Measurements from ENCODE around the gene KCNMB3.
"Not testable (repeated sequence)": the region's sequence is repeated elsewhere in the genome, so short reads cannot be mapped to it uniquely, and the experiment has no call there.

Gene KCNMB3

DNA sequence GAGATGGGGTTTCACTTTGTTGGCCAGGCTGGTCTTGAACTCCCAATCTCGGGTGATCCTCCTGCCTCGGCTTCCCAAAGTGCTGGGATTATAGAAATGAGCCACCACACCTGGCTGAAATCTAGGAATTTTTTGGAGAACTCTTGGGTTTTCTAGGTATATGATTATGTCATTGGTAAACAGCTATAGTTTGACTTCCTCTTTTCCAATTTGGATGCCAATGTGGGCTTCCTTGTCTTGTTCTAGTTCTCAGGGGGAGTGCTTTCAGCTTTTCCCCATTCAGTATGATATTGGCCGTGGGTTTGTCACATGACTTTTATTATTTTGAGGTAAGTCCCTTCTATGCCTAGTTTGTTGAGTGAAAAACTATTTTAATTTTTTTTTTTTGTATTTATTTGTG is 17.9 kb downstream of the KCNMB3 start:
- Histone ChIP-seq H3K9me3 (ENCODE audit: low read depth, low read length) (no peaks in the 10 kb centered on the region), H3K4me3 (no peak overlapping the region), H3K9ac (ENCODE audit: insufficient read length) (no peak overlapping the region), H3K27ac (no peak overlapping the region), H3K36me3 (ENCODE audit: insufficient read depth, low read length) (peaks cover 41% of the 10 kb centered on the region)
- DNase-seq (ENCODE audit: low read depth, low spot score), result no peak
- TF ChIP-seq FOXP2 (optimal IDR thresholded peaks at IDR 0.05; ENCODE audit: control extremely low read depth, extremely low read length, insufficient read depth) (no peak), EZH2 (IDR thresholded peaks at IDR 0.05) (no peak), POLR2AphosphoS5 (IDR thresholded peaks at IDR 0.05; ENCODE audit: borderline replicate concordance, low read depth, low read length) (no peak)

- Histone ChIP-seq H3K4me3 (no peak overlapping the region), H3K9me3 (ENCODE audit: low read depth, low read length) (no peaks in the 10 kb centered on the region), H3K36me3 (ENCODE audit: insufficient read depth, low read length) (peaks cover 54% of the 10 kb centered on the region), H3K27ac (0 out of 2 replicates have a peak overlapping the region, but pooled peaks have one; percentile 15), H3K9ac (ENCODE audit: insufficient read length) (no peak overlapping the region)
- no peak for DNase-seq (ENCODE audit: low read depth, low spot score)
- no peak for TF ChIP-seq POLR2AphosphoS5 (IDR thresholded peaks at IDR 0.05; ENCODE audit: borderline replicate concordance, low read depth, low read length)
- TF ChIP-seq FOXP2 (optimal IDR thresholded peaks at IDR 0.05; ENCODE audit: control extremely low read depth, extremely low read length, insufficient read depth), result no peak
- no peak for TF ChIP-seq EZH2 (IDR thresholded peaks at IDR 0.05)
Measured at GRCh38 chr3:179229177-179229576, 21.7 kb downstream of the KCNMB3 start.

DNA sequence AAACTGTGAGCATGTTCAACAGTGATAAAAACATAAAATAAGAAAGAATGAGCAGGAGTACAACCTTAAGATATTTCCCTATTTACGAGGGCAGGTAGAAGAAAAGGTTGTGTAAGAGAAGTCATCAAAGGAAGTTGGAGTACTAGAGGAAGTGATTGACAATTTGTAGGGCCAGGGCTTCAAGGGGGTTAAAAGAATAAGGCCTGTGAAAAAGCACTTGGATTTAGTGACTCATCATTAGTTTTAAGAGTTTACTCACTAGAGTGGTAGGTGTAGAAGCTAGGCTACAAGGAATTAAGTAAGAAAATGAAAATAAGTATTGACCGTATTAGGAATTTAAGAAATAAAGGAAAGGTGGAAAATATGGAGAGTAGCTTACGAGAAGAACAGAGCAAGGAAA is 23.6 kb downstream of the KCNMB3 start:
- DNase-seq (ENCODE audit: low read depth, low spot score), result no peak
- H3K9ac ChIP-seq (ENCODE audit: insufficient read length), result no peak overlapping the region
- 0 out of 2 replicates have a peak overlapping the region, but pooled peaks have one; percentile 3 for H3K27ac ChIP-seq
- no peak overlapping the region for H3K4me3 ChIP-seq
- H3K9me3 ChIP-seq (ENCODE audit: low read depth, low read length), result no peaks in the 10 kb centered on the region
- TF ChIP-seq EZH2 (IDR thresholded peaks at IDR 0.05) (no peak), FOXP2 (optimal IDR thresholded peaks at IDR 0.05; ENCODE audit: control extremely low read depth, extremely low read length, insufficient read depth) (no peak), POLR2AphosphoS5 (IDR thresholded peaks at IDR 0.05; ENCODE audit: borderline replicate concordance, low read depth, low read length) (no peak)
- H3K36me3 ChIP-seq (ENCODE audit: insufficient read depth, low read length), result peaks cover 58% of the 10 kb centered on the region

DNA sequence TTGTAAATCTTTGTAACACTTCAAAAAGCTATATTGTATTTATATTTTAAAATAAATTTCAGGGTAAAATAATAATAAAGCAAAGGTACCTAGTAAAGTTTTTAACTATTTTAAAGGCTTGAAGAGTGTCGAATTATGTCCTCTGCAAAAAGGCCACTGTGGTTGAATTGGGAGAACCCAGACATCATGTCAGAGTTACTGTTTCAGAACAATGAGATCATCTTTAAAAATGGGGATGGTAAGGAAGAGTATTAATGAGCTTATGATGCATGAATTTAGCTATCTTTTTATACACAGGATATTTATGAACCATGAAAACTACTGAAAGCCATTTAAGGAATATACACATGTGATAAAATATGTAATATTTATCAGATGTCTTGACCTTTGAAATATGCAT is 26.3 kb downstream of the KCNMB3 start:
- no peak overlapping the region for H3K9ac ChIP-seq (ENCODE audit: insufficient read length)
- no peak overlapping the region for H3K4me3 ChIP-seq
- H3K36me3 ChIP-seq (ENCODE audit: insufficient read depth, low read length), result peaks cover 43% of the 10 kb centered on the region
- no peaks in the 10 kb centered on the region for H3K9me3 ChIP-seq (ENCODE audit: low read depth, low read length)
- TF ChIP-seq EZH2 (IDR thresholded peaks at IDR 0.05), result no peak
- no peak for TF ChIP-seq FOXP2 (optimal IDR thresholded peaks at IDR 0.05; ENCODE audit: control extremely low read depth, extremely low read length, insufficient read depth)
- TF ChIP-seq POLR2AphosphoS5 (IDR thresholded peaks at IDR 0.05; ENCODE audit: borderline replicate concordance, low read depth, low read length), result no peak
- no peak for DNase-seq (ENCODE audit: low read depth, low spot score)
- no peak overlapping the region for H3K27ac ChIP-seq

- 0 out of 2 replicates have a peak overlapping the region, but pooled peaks have one; percentile 3 for H3K4me3 ChIP-seq
- H3K9ac ChIP-seq (ENCODE audit: insufficient read length), result peak overlapping the region; percentile 37
- peaks cover 38% of the 10 kb centered on the region for H3K36me3 ChIP-seq (ENCODE audit: insufficient read depth, low read length)
- no peaks in the 10 kb centered on the region for H3K9me3 ChIP-seq (ENCODE audit: low read depth, low read length)
- no peak for TF ChIP-seq FOXP2 (optimal IDR thresholded peaks at IDR 0.05; ENCODE audit: control extremely low read depth, extremely low read length, insufficient read depth)
- DNase-seq (ENCODE audit: low read depth, low spot score), result no peak
- H3K27ac ChIP-seq, result peak overlapping the region; percentile 77
Measured at GRCh38 chr3:179223548-179223947, 27.4 kb downstream of the KCNMB3 start.

- H3K36me3 ChIP-seq (ENCODE audit: insufficient read depth, low read length), result peaks cover 19% of the 10 kb centered on the region
- not testable (repeated sequence) for H3K9me3 ChIP-seq (ENCODE audit: low read depth, low read length); H3K27ac ChIP-seq; H3K9ac ChIP-seq (ENCODE audit: insufficient read length); H3K4me3 ChIP-seq; DNase-seq (ENCODE audit: low read depth, low spot score)
Measured at GRCh38 chr3:179218213-179218612, 32.7 kb downstream of the KCNMB3 start.

DNA sequence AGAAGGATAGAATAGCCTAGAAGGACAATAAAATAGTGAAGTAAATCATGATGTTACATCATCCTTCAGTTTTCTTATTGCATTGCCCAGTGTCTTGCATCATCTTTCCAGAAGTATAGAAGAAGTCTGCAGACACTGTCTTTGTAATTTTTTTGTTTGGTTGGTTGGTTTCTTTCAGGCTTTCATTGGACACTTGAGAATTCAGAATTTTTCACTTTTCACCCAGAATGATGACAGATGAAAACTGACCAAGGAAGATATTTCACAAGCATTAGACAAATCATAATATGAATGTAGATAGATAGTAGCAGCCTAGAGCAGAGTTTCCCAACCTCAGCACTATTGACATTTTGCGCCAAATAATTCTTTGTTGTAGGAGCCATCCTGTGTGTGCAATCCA is 35.4 kb downstream of the KCNMB3 start:
- H3K9me3 ChIP-seq (ENCODE audit: low read depth, low read length); DNase-seq (ENCODE audit: low read depth, low spot score); H3K9ac ChIP-seq (ENCODE audit: insufficient read length); H3K4me3 ChIP-seq: not testable (repeated sequence)
- Histone ChIP-seq H3K36me3 (ENCODE audit: insufficient read depth, low read length) (peaks cover 14% of the 10 kb centered on the region), H3K27ac (peak overlapping the region; percentile 88)

- no peaks in the 10 kb centered on the region for H3K9me3 ChIP-seq (ENCODE audit: low read depth, low read length)
- H3K27ac ChIP-seq, result no peak overlapping the region
- H3K36me3 ChIP-seq (ENCODE audit: insufficient read depth, low read length), result peaks cover 40% of the 10 kb centered on the region
- no peak overlapping the region for H3K9ac ChIP-seq (ENCODE audit: insufficient read length)
- H3K4me3 ChIP-seq, result no peak overlapping the region
- no peak for TF ChIP-seq POLR2AphosphoS5 (IDR thresholded peaks at IDR 0.05; ENCODE audit: borderline replicate concordance, low read depth, low read length)
- TF ChIP-seq FOXP2 (optimal IDR thresholded peaks at IDR 0.05; ENCODE audit: control extremely low read depth, extremely low read length, insufficient read depth), result no peak
- TF ChIP-seq EZH2 (IDR thresholded peaks at IDR 0.05), result no peak
- DNase-seq (ENCODE audit: low read depth, low spot score), result no peak
Measured at GRCh38 chr3:179200790-179201189, 50.1 kb downstream of the KCNMB3 start.

- no peak overlapping the region for H3K4me3 ChIP-seq
- DNase-seq (ENCODE audit: low read depth, low spot score), result no peak
- no peaks in the 10 kb centered on the region for H3K9me3 ChIP-seq (ENCODE audit: low read depth, low read length)
- peaks cover 24% of the 10 kb centered on the region for H3K36me3 ChIP-seq (ENCODE audit: insufficient read depth, low read length)
- TF ChIP-seq EZH2 (IDR thresholded peaks at IDR 0.05) (no peak), FOXP2 (optimal IDR thresholded peaks at IDR 0.05; ENCODE audit: control extremely low read depth, extremely low read length, insufficient read depth) (no peak), POLR2AphosphoS5 (IDR thresholded peaks at IDR 0.05; ENCODE audit: borderline replicate concordance, low read depth, low read length) (no peak)
- peak overlapping the region; percentile 57 for H3K27ac ChIP-seq
- H3K9ac ChIP-seq (ENCODE audit: insufficient read length), result no peak overlapping the region
Measured at GRCh38 chr3:179196700-179197099, 54.2 kb downstream of the KCNMB3 start.

All from SK-N-MC (cell line).